H1 (cell line): ENCODE data around the gene ATP10D. TPM values are rescaled to one million over a fixed set of nuclear protein-coding genes. Genes with fewer than 3 reads are reported as not detected.

ENCODE experiments used
- CTCF ChIA-PET: fragments of 300-600 bp; sonication (Branson Sonifier 250); formaldehyde crosslinking; loops from one replicate; lab custom pipeline; 2021; ENCODE audit not compliant: partially characterized antibody; lab: Charles Lee
- POLR2A ChIA-PET: fragments of 300-600 bp; sonication (Branson Sonifier 250); formaldehyde crosslinking; loops from one replicate; lab custom pipeline; 2021; ENCODE audit warnings: inconsistent platforms; ENCODE audit not compliant: partially characterized antibody; lab: Charles Lee
- DNase-seq, 2 experiments: peaks; one replicate each; pipeline versions ENCODE4 v3.0.0 to v3.0.0-alpha.2; 2010 to 2022; ENCODE audit warnings: low spot score in 2 of 2, low read depth in 1 of 2, mixed read lengths in 1 of 2
- FAIRE-seq: peaks from 2 replicates; lab custom pipeline; 2011; peaks lifted over from hg19 to GRCh38; lab: Jason Lieb, UNC
- H2AFZ ChIP-seq: 2 replicates; pipeline ENCODE4 v1.8.1; 2012; ENCODE audit warnings: low read length, inconsistent platforms
- H2AK5ac ChIP-seq: 2 replicates; pipeline ENCODE4 v1.6.1; 2013; ENCODE audit warnings: low read depth, low read length
- H2BK120ac ChIP-seq: replicated peaks from 2 replicates; pipeline ENCODE3; 2013; ENCODE audit warnings: low read depth, low read length, inconsistent platforms
- H2BK12ac ChIP-seq: 2 replicates; pipeline ENCODE4 v1.6.1; 2013; ENCODE audit warnings: low read depth, low read length
- H2BK15ac ChIP-seq: 2 replicates; pipeline ENCODE4 v1.6.1; 2013; ENCODE audit warnings: low read length
- H2BK20ac ChIP-seq: 2 replicates; pipeline ENCODE4 v1.6.1; 2013; ENCODE audit warnings: low read length
- H2BK5ac ChIP-seq: 2 replicates; pipeline ENCODE4 v1.6.1; 2013; ENCODE audit warnings: low read depth, low read length
- H3K14ac ChIP-seq: 2 replicates; pipeline ENCODE4 v1.6.1; 2013; ENCODE audit warnings: inconsistent platforms; ENCODE audit not compliant: insufficient read length
- H3K18ac ChIP-seq: 2 replicates; pipeline ENCODE4 v1.6.1; 2013; ENCODE audit warnings: low read length; ENCODE audit errors: extremely low read depth
- H3K23ac ChIP-seq: 2 replicates; pipeline ENCODE4 v1.6.1; 2013; ENCODE audit warnings: inconsistent platforms; ENCODE audit not compliant: insufficient read length
- H3K23me2 ChIP-seq: 2 replicates; pipeline ENCODE4 v1.6.1; 2013; ENCODE audit warnings: low read depth, low read length
- H3K27ac ChIP-seq: 2 replicates; pipeline ENCODE4 v1.6.1; 2011; ENCODE audit warnings: low read depth, low read length, inconsistent platforms
- H3K27me3 ChIP-seq, 4 experiments: replicated peaks in 1 of 4; 1 replicate in 1 of 4; 2 replicates in 3 of 4; pipeline versions ENCODE4 v1.6.1 to v1.8.1; 2011 to 2013; ENCODE audit warnings: low read length in 3 of 4, mild to moderate bottlenecking in 3 of 4, inconsistent platforms in 2 of 4, mixed read lengths in 2 of 4, moderate library complexity in 1 of 4; ENCODE audit not compliant: control insufficient read depth in 3 of 4, insufficient read depth in 3 of 4; ENCODE audit errors: extremely low read depth in 1 of 4
- H3K36me3 ChIP-seq, 4 experiments: 2 replicates each; pipeline versions ENCODE4 v1.6.1 to v1.8.1; 2011 to 2013; ENCODE audit warnings: mild to moderate bottlenecking in 4 of 4, low read length in 3 of 4, moderate library complexity in 2 of 4, control low read depth in 1 of 4, inconsistent platforms in 1 of 4; ENCODE audit not compliant: insufficient read depth in 4 of 4, control insufficient read depth in 2 of 4
- H3K4ac ChIP-seq: replicated peaks from 2 replicates; pipeline ENCODE3; 2013; ENCODE audit warnings: low read length, low read depth, mixed read lengths, inconsistent platforms; ENCODE audit not compliant: insufficient read length
- H3K4me1 ChIP-seq, 4 experiments: replicated peaks in 1 of 4; 1 replicate in 1 of 4; 2 replicates in 3 of 4; pipeline versions ENCODE4 v1.6.1 to v1.8.1; 2011 to 2013; ENCODE audit warnings: low read length in 3 of 4, inconsistent platforms in 2 of 4, mixed read lengths in 1 of 4; ENCODE audit not compliant: insufficient read depth in 4 of 4, control insufficient read depth in 3 of 4
- H3K4me2 ChIP-seq, 2 experiments: 2 replicates each; pipeline versions ENCODE4 v1.6.1 to v1.8.1; 2011 to 2013; ENCODE audit warnings: low read depth in 2 of 2, low read length in 2 of 2, control low read depth in 1 of 2, inconsistent platforms in 1 of 2, mild to moderate bottlenecking in 1 of 2; ENCODE audit not compliant: insufficient read depth in 1 of 2
- H3K4me3 ChIP-seq, 4 experiments: fragments of 200-600, 300-600 bp in 1 of 4; sonication (generic), shearing (Covaris generic), sonication (Bioruptor Twin) in 1 of 4; 2 replicates each; pipeline versions ENCODE4 v1.5.1 to v1.8.1; 2011 to 2016; ENCODE audit warnings: low read length in 4 of 4, low read depth in 3 of 4, control low read depth in 2 of 4, inconsistent platforms in 2 of 4, mild to moderate bottlenecking in 2 of 4, mixed read lengths in 1 of 4, moderate library complexity in 1 of 4; ENCODE audit not compliant: insufficient read depth in 2 of 4; ENCODE audit errors: extremely low read depth in 1 of 4
- H3K56ac ChIP-seq: replicated peaks from 2 replicates; pipeline ENCODE3; 2013; ENCODE audit warnings: low read depth, mild to moderate bottlenecking, mixed read lengths, low read length, inconsistent platforms; ENCODE audit not compliant: insufficient read length
- H3K79me1 ChIP-seq: 2 replicates; pipeline ENCODE4 v1.6.1; 2013; ENCODE audit warnings: low read depth, low read length, control low read depth
- H3K79me2 ChIP-seq, 2 experiments: 2 replicates each; pipeline versions ENCODE4 v1.6.1 to v1.8.1; 2012 to 2013; ENCODE audit warnings: low read length in 2 of 2, mild to moderate bottlenecking in 2 of 2, inconsistent platforms in 1 of 2; ENCODE audit not compliant: insufficient read depth in 2 of 2, control insufficient read depth in 1 of 2
- H3K9ac ChIP-seq, 4 experiments: replicated peaks in 1 of 4; 1 replicate in 1 of 4; 2 replicates in 3 of 4; pipeline versions ENCODE4 v1.6.1 to v1.8.1; 2011 to 2013; ENCODE audit warnings: low read depth in 3 of 4, low read length in 3 of 4, control low read depth in 2 of 4, mild to moderate bottlenecking in 2 of 4, moderate library complexity in 2 of 4, inconsistent platforms in 1 of 4; ENCODE audit errors: extremely low read depth in 1 of 4
- H3K9me3 ChIP-seq, 2 experiments: 2 replicates each; pipeline versions ENCODE4 v1.6.1 to v1.8.1; 2012 to 2013; ENCODE audit warnings: mild to moderate bottlenecking in 2 of 2, moderate library complexity in 2 of 2, control low read depth in 1 of 2, inconsistent platforms in 1 of 2, low read depth in 1 of 2, low read length in 1 of 2, mixed read lengths in 1 of 2; ENCODE audit not compliant: insufficient read depth in 2 of 2
- H4K20me1 ChIP-seq, 2 experiments: replicated peaks in 1 of 2; 2 replicates each; pipeline versions ENCODE3 to v1.8.1; 2011 to 2013; ENCODE audit warnings: inconsistent platforms in 2 of 2, low read length in 2 of 2, mild to moderate bottlenecking in 1 of 2; ENCODE audit not compliant: insufficient read depth in 2 of 2, control insufficient read depth in 1 of 2
- H4K5ac ChIP-seq: 2 replicates; pipeline ENCODE4 v1.6.1; 2013; ENCODE audit warnings: low read length, low read depth, mixed read lengths, inconsistent platforms; ENCODE audit not compliant: insufficient read length
- H4K8ac ChIP-seq: 2 replicates; pipeline ENCODE4 v1.8.0; 2013; ENCODE audit warnings: mild to moderate bottlenecking, moderate library complexity, low read length, inconsistent platforms; ENCODE audit not compliant: insufficient read depth; ENCODE audit errors: extremely low read depth
- H4K91ac ChIP-seq: replicated peaks from 2 replicates; pipeline ENCODE3; 2013; ENCODE audit warnings: low read length, mixed read lengths, inconsistent platforms; ENCODE audit not compliant: insufficient read length
- CREB1 ChIP-seq: IDR thresholded peaks from 2 replicates; pipeline ENCODE4 v1.6.1; 2012; ENCODE audit warnings: inconsistent platforms
- RXRA ChIP-seq: IDR thresholded peaks from 2 replicates; pipeline ENCODE4 v1.6.1; 2011; ENCODE audit warnings: low read depth, mild to moderate bottlenecking, low read length, moderate library complexity; ENCODE audit not compliant: insufficient read depth
- TAF7 ChIP-seq: optimal IDR thresholded peaks from 2 replicates; pipeline ENCODE3; 2011; ENCODE audit warnings: low read depth, mild to moderate bottlenecking, inconsistent platforms, low read length, moderate library complexity, borderline replicate concordance
- WGBS, 2 experiments: shearing (Covaris generic) in 1 of 2; methylation state at CpG; one replicate each; pipeline versions ENCODE4 v1.1.6 to v1.1.7; 2013 to 2015; ENCODE audit warnings: low lambda C conversion rate in 2 of 2, mixed read lengths in 2 of 2, inconsistent platforms in 1 of 2, low coverage in 1 of 2, missing lambda C conversion rate in 1 of 2; ENCODE audit not compliant: insufficient replicate concordance in 2 of 2, insufficient coverage in 1 of 2, insufficient read length in 1 of 2; ENCODE audit errors: extremely low coverage in 1 of 2, missing lambda C conversion rate in 1 of 2; 5-methylcytosine and 5-hydroxymethylcytosine counted together
- polyA plus RNA-seq, 7 experiments: library from polyadenylated mRNA; depleted of rRNA in 3 of 7; stranded (reverse) in 5 of 7; unstranded in 2 of 7; fragments of >200 nt in 5 of 7; fragments of 200-250 nt in 2 of 7; gene quantifications; 1 replicate in 5 of 7; 2 replicates in 1 of 7; 4 replicates in 1 of 7; pipeline versions ENCODE4 v1.2.1 to v1.2.3, GENCODE V29; 2011 to 2013; ENCODE audit warnings: missing spikeins in 2 of 7, mixed read lengths in 2 of 7
- total RNA-seq: library from RNA; stranded (reverse); fragmentation: NEBNext Ultra II Directional; extraction: Animal tissue kit (Norgen Biotek cat#: 25700); gene quantifications from 2 replicates; pipeline ENCODE4 v1.2.1, GENCODE V29; 2021

Gene ATP10D
- total and polyA plus RNA-seq, 2 of the 8 experiments (the other 6 are each of a cell fraction or from before 2014, with no cell fraction given), result 2.9 to 5.9 TPM

DNA sequence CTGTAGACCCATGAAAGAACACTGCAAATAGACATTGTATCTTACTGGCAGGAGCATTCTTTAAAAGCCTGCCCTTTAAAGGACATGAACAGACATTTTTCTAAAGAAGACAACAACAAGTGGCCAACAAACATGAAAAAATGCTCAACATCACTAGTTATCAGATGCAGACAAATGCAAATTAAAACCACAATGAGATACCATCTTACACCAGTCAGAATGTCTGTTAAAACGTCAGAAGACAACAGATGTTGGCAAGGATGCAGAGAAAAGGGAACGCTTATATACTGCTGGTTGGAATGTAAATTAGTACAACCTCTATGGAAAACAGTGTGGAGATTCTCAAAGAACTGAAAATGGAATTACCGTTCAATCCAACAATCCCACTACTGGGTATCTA, 77.2 kb downstream of the ATP10D start:
- H3K9me3 ChIP-seq, result no peaks in the 10 kb centered on the region
- H4K8ac ChIP-seq, result no peak overlapping the region
- no peak for DNase-seq
- H2AFZ ChIP-seq, result no peak overlapping the region
- no peaks in the 10 kb centered on the region for H3K79me1 ChIP-seq
- no peak overlapping the region for H4K91ac ChIP-seq
- no peaks in the 10 kb centered on the region for H4K20me1 ChIP-seq
- no peak overlapping the region for H2BK12ac ChIP-seq
- 83% methylated on average over 3 of the region's 3 CpGs; no CpG with 5 or more reads in 1 of the 2 experiments for WGBS, 2 experiments
- no peaks in the 10 kb centered on the region for H3K27me3 ChIP-seq
- CTCF ChIA-PET, result interaction anchor here (1.1 kb wide), 1 partner anchor 170 kb away, joined by 3 read pairs; no protein-coding TSS in a partner anchor
- H3K4ac ChIP-seq, result no peak overlapping the region
- no peaks in the 10 kb centered on the region for H3K23me2 ChIP-seq
- H2BK15ac ChIP-seq, result no peak overlapping the region
- TF ChIP-seq CREB1 (no peak), TAF7 (no peak), RXRA (no peak)
- H3K18ac ChIP-seq, result no peak overlapping the region
- H3K79me2 ChIP-seq, result no peaks in the 10 kb centered on the region
- H3K4me2 ChIP-seq, result no peak overlapping the region
- H2BK120ac ChIP-seq, result no peak overlapping the region
- H4K5ac ChIP-seq, result no peak overlapping the region
- no peaks in the 10 kb centered on the region for H3K36me3 ChIP-seq
- H3K9ac ChIP-seq, result no peak overlapping the region
- no peak for FAIRE-seq
- no peak overlapping the region for H3K56ac ChIP-seq
- no peak overlapping the region for H2BK20ac ChIP-seq
- no peak overlapping the region for H2AK5ac ChIP-seq
- H3K23ac ChIP-seq, result no peak overlapping the region
- no peak overlapping the region for H2BK5ac ChIP-seq
- no peak overlapping the region for H3K27ac ChIP-seq
- H3K4me3 ChIP-seq, result no peak overlapping the region
- POLR2A ChIA-PET, result no interaction called here
- peaks cover 0 to 2% (median 0%) of the 10 kb centered on the region in 4 experiments; a peak in 1 of 7 replicates for H3K4me1 ChIP-seq
- H3K14ac ChIP-seq, result no peak overlapping the region
